Omental fat pad (tissue), 4 donors: Measurements from ENCODE around the gene SPINK8. TPM values are rescaled to one million over a fixed set of nuclear protein-coding genes. Genes with fewer than 3 reads are reported as not detected.
"Not testable (repeated sequence)": the region's sequence is repeated elsewhere in the genome, so short reads cannot be mapped to it uniquely, and the experiment has no call there.

ENCODE experiments used
- ATAC-seq: fragments of 150-250 bp; one replicate; pipeline ENCODE4 v1.9.1; 2016; ENCODE audit warnings: mild to moderate bottlenecking, moderate library complexity; ENCODE audit not compliant: low FRiP score
- DNase-seq: peaks from one replicate; pipeline ENCODE4 v3.0.0-alpha.2; 2019; ENCODE audit warnings: low spot score
- total RNA-seq, 4 donors: library from RNA; depleted of rRNA; stranded (reverse); fragments of >200 nt; gene quantifications; one replicate each; pipeline ENCODE4 v1.1.0, GENCODE V29; 2016
- TF ChIP-seq, protein P1 (sequence below), 3 donors: fragments of 450-650 bp; IDR thresholded peaks; one replicate each; pipeline ENCODE4 v1.5.1; 2016 to 2017; ENCODE audit warnings: antibody characterized with exemption in 3 of 3, mild to moderate bottlenecking in 3 of 3, moderate library complexity in 2 of 3

The SPINK8 gene
- not detected for total RNA-seq

DNA sequence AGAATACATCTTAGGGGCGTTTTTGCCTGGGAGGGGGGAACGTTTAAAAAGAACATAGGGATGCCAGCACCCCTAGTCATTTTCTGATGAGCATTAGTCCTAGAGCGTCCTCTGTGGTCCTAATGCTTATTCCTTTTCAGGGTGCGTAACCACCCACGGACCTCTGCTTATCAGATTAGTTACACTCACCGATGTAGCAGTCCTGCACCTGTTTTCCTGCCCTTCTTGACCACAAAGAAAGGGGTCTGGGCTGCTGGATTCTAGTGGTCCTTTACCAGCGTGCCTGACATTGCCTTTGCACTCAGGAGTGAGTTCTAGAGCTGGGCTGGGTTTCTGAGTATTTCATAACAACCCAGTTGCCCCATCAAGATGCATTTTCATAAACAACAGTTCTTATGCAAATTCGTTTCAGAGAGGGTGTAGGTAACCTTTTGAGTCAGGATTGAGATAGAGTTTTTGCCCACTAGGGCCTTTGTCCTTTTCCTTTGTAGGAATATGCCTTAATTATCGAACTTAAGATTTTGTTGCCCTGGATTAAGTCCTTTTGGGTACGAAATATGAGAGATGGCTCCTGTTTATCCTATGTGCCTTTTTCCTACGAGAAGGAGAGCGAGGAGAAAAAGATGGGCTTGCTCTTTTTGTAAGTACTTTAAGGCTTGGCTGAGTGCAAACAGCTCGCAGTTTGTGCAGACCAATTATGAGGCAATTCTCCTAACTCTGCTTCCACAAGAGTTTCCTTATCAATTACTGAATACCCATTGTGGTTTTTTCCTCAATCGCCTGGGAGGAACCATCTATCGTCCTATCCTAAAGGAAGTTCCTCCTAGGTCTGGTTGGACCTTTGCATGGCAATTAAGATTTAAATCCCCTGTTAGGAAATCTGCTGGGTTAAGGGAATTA is at the start of gene SPINK8:
Gene SPINK8, minus strand, starts transcription at position 316 of the 900 bp plus-strand sequence. CDS start 5,320 bp downstream, outside the sequence.
- not testable (repeated sequence) for ATAC-seq, DNase-seq

DNA sequence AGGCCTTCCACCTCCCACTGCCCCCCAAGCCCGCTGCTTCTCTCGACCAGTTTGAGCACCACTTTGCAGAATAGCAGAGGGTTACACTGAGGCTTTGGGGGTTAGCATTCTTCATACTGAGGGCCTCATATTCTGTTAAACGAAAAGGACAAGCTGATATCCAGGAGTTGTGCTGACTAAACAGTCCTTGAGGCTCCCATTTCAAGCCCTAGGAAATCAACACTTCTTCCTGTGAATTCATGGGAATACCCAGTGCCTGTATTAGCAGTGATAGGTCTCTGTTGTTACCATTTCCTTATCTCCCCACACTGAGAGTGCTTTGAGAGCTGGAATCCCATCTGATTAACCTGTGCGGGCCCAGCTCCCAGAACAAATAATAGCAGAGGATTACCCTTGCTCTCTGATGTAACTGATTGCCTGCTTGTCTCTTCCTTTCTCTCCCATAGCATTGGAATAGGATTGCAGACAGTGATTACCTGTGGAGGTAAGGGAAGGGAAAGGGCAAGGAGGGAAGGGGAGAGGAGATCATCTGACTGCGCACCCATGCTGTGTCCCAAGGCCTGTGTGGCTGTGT is 39.5 kb upstream of the SPINK8 start:
- ATAC-seq (no peak), DNase-seq (no peak)
- TF ChIP-seq, protein P1, sequence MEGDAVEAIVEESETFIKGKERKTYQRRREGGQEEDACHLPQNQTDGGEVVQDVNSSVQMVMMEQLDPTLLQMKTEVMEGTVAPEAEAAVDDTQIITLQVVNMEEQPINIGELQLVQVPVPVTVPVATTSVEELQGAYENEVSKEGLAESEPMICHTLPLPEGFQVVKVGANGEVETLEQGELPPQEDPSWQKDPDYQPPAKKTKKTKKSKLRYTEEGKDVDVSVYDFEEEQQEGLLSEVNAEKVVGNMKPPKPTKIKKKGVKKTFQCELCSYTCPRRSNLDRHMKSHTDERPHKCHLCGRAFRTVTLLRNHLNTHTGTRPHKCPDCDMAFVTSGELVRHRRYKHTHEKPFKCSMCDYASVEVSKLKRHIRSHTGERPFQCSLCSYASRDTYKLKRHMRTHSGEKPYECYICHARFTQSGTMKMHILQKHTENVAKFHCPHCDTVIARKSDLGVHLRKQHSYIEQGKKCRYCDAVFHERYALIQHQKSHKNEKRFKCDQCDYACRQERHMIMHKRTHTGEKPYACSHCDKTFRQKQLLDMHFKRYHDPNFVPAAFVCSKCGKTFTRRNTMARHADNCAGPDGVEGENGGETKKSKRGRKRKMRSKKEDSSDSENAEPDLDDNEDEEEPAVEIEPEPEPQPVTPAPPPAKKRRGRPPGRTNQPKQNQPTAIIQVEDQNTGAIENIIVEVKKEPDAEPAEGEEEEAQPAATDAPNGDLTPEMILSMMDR (IDR thresholded peaks at IDR 0.05): no peak

DNA sequence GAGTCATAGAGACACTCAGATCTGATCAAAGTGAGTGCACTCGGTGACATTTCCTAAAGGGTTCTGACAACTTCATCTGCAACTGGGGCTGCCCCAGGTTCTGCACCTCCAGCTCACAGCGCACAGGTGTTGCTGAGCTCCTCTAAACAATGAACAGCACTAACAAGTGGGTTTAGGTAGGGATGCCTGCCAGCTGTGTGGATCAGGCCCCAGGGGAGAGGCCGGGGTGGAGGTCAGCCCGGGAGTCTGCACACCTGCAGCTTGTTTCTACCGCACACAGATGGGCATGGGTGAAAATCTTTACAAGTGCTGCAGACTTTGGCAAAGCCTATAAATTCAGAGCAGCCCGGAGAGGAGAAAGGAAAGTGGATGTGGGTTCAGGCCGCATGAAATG is 38.9 kb upstream of the SPINK8 start:
- TF ChIP-seq, protein P1 (IDR thresholded peaks at IDR 0.05): no peak
- no peak for DNase-seq
- no peak for ATAC-seq

DNA sequence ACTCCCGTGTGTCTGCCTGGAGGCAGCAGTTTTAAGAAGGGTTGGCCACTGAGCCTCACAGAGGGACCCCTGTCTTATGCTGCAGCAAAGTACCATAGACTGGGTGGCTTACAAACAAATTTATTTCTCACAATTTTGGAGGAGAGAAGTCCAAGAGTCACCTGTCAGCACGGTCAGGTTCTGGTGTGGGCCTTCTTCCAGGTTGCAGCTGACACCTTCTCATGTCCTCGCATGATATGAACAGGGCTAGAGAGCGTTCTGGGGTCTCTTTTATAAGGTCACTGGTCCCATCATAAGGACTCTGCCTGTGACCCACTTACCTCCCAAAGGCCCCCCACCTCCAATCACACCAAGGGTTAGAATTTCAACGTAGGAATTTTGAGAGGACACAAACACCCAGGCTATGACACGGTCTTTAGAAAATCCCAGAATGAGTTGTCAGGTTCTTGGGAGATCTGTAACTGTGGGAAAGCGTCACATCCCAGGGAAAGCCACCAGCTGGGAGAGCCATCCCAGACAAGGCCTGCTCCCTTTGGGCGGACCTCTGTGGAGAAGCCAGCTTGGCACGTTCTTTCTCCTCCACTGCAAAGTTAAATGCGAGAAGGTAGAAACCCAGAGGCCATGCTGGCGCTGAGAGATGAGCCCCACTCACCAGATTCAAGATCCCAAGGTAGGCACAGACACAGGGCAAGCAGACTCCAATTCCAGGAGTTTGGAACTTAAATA is 38.4 kb upstream of the SPINK8 start, which contains the start of gene FBXW12:
Gene FBXW12, plus strand, starts transcription at position 569 of the 726 bp plus-strand sequence. CDS start 549 bp downstream, outside the sequence.
- TF ChIP-seq, protein P1 (IDR thresholded peaks at IDR 0.05): no peak
- ATAC-seq (no peak), DNase-seq (no peak)

DNA sequence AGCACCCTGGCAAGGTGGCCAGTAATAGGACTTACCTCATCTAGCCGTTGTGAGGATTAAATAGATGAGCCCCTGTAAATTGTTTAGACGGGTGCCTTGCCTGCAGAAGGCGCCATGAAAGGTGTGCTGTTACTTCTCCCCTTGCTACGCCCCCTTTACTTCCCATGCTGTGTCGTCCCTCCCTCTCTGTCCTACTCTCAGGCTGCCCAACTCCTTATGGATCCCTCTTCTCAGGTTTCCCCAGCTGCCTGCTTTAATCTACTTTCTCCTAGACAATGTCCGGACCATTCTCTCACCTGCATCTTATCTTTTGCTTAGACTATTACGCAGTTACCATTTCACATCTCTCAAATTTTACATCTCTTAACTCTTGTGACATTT is 36.9 kb upstream of the SPINK8 start:
- TF ChIP-seq, protein P1 (IDR thresholded peaks at IDR 0.05): no peak
- ATAC-seq (no peak), DNase-seq (no peak)

DNA sequence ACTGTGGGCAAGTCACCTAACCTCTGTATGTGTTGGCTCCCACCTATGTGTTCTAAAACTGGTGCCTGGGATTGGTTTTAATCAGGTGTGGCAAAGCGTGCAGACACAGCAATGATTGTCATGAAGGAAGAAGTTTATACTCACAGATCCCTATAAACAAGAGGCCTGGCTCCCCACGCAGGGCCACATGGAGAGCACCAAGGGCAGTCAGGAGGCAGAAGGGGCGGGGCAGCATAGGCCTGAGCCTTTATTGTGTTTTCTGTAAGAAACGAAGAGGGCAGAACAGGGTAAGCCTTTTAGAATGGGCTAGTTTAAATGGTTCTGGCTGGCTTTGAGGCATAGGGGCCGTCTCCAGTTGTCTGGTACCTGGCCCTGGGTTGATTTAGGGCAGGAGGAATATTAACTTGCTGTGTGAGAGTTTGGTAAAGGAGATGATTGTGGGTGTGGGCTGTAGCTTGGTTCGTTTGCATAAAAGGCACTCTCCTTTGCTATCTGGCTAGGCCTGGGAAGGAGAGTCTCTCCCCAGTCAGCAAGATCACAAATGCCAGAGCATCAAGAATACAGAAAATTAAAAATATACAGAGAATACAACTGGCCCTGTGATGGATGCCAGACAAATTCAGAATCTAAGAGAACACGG is 36.4 kb upstream of the SPINK8 start:
- DNase-seq (no peak), ATAC-seq (no peak)
- TF ChIP-seq, protein P1 (IDR thresholded peaks at IDR 0.05): no peak

DNA sequence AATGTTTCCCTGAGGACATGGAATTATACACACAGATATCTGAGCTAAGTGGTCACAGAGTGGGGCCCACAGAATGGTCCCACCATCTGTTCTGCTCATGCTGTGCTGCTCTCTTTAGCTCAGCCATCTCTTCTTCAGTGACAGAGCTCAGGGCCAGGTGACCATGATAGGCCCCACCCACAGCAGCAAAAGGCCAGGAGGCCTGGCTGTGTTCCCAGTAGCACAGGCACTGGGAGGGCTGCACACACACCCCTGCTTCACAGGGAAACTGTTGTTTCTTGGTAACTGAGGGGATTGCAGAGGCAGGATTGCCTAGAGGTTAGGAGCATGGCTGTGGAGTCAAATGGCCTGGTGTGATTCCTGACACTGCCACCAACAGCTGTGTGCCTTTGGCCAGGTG is 33.7 kb upstream of the SPINK8 start:
- no peak for ATAC-seq

More for the DNA sequence above, 33.7 kb upstream of the SPINK8 start:
- DNase-seq: no peak
- TF ChIP-seq, protein P1 (IDR thresholded peaks at IDR 0.05): no peak
